ENCODE results near the gene BZW2. TPM values are rescaled to one million over a fixed set of nuclear protein-coding genes. Genes with fewer than 3 reads are reported as not detected.

Gene BZW2
- total RNA-seq, 1 donor from 2014 or later = 84.9 TPM

DNA sequence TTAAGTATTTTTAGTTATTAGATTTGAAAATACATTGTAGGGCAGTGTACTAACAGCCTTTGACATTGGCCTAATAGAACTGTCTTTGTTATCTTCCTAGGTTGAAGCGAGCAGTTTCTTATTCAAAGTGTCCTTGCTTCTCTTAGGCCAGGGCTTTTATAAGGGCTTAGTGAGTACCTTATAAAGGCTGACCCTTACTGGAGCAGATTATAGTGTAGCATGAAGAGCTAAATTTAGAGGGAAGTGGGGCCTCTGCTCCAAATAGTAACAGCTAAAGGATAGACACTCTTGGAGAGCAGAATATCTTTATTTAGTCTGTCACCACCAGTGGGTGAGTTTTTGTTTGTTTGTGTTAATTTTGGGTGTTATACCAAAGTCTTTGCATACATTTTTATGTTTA is 15.9 kb downstream of the BZW2 start:
- Mint-ChIP-seq H3K27me3 (ENCODE audit: low read depth, unreplicated experiment) (no peaks in the 10 kb centered on the region), H3K4me1 (ENCODE audit: low read depth, unreplicated experiment) (peaks cover 25% of the 10 kb centered on the region), H3K4me3 (ENCODE audit: unreplicated experiment) (no peak overlapping the region), H3K9me3 (ENCODE audit: unreplicated experiment) (no peaks in the 10 kb centered on the region), H3K27ac (ENCODE audit: unreplicated experiment) (no peak overlapping the region), H3K36me3 (ENCODE audit: low read depth, unreplicated experiment) (peaks cover 1% of the 10 kb centered on the region)
- Histone ChIP-seq H3K4me1 (ENCODE audit: insufficient read depth, low read length) (peaks cover 15% of the 10 kb centered on the region), H2AFZ (ENCODE audit: low read depth, low read length) (no peak overlapping the region), H3K36me3 (ENCODE audit: insufficient read depth, low read length) (peaks cover 5% of the 10 kb centered on the region), H4K20me1 (ENCODE audit: insufficient read depth, low read length) (peaks cover 24% of the 10 kb centered on the region), H3K27ac (ENCODE audit: low read depth, low read length) (no peak overlapping the region), H3K9ac (ENCODE audit: low read length) (no peak overlapping the region), H3K27me3 (ENCODE audit: insufficient read depth, low read length) (no peaks in the 10 kb centered on the region), H3K4me3 (ENCODE audit: insufficient read depth, low read depth, low read length) (no peak overlapping the region), H3K9me3 (ENCODE audit: insufficient read depth, low read depth, low read length) (no peaks in the 10 kb centered on the region), H3K4me2 (ENCODE audit: low read length) (no peak overlapping the region), H3K79me2 (ENCODE audit: insufficient read depth, low read length) (peaks cover 87% of the 10 kb centered on the region)
- DNase-seq (ENCODE audit: low read depth) (no peak), FAIRE-seq (no peak)
- TF ChIP-seq EZH2 (IDR thresholded peaks at IDR 0.05; ENCODE audit: insufficient read depth, low read length) = no peak
- TF ChIP-seq, protein P1, sequence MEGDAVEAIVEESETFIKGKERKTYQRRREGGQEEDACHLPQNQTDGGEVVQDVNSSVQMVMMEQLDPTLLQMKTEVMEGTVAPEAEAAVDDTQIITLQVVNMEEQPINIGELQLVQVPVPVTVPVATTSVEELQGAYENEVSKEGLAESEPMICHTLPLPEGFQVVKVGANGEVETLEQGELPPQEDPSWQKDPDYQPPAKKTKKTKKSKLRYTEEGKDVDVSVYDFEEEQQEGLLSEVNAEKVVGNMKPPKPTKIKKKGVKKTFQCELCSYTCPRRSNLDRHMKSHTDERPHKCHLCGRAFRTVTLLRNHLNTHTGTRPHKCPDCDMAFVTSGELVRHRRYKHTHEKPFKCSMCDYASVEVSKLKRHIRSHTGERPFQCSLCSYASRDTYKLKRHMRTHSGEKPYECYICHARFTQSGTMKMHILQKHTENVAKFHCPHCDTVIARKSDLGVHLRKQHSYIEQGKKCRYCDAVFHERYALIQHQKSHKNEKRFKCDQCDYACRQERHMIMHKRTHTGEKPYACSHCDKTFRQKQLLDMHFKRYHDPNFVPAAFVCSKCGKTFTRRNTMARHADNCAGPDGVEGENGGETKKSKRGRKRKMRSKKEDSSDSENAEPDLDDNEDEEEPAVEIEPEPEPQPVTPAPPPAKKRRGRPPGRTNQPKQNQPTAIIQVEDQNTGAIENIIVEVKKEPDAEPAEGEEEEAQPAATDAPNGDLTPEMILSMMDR (IDR thresholded peaks at IDR 0.05; ENCODE audit: insufficient read depth, low read depth, low read length) = no peak

DNA sequence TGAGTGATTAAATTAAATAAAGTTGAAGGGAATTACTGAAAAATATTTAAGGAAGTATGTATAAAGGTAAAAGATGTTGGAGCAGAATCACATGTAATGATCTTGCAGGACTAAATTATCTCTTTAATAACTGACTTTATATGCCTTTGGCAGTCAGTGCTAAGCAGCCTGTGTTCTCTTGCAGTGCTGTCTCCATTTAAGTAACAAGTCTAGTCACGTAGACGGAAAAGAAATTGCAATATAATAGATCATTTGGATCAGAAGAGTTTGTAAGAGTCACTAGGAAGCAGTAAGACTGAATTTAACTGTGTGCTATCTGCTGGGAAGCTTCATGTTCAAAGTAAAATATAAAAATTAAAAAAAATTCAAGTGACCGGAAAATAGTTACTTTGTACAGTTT is 21.4 kb downstream of the BZW2 start:
- no peak overlapping the region for H3K4me3 Mint-ChIP-seq (ENCODE audit: unreplicated experiment)

More for the DNA sequence above, 21.4 kb downstream of the BZW2 start:
- H3K27ac ChIP-seq (ENCODE audit: low read depth, low read length) = peak overlapping the region; percentile 71
- peaks cover 36% of the 10 kb centered on the region for H3K4me1 Mint-ChIP-seq (ENCODE audit: low read depth, unreplicated experiment)
- no peak overlapping the region for H3K4me2 ChIP-seq (ENCODE audit: low read length)
- peaks cover 1% of the 10 kb centered on the region for H3K36me3 Mint-ChIP-seq (ENCODE audit: low read depth, unreplicated experiment)
- H3K36me3 ChIP-seq (ENCODE audit: insufficient read depth, low read length) = peaks cover 8% of the 10 kb centered on the region
- H2AFZ ChIP-seq (ENCODE audit: low read depth, low read length) = no peak overlapping the region
- H3K79me2 ChIP-seq (ENCODE audit: insufficient read depth, low read length) = peaks cover 66% of the 10 kb centered on the region
- DNase-seq (ENCODE audit: low read depth) = no peak
- no peaks in the 10 kb centered on the region for H3K27me3 Mint-ChIP-seq (ENCODE audit: low read depth, unreplicated experiment)
- peaks cover 30% of the 10 kb centered on the region for H3K4me1 ChIP-seq (ENCODE audit: insufficient read depth, low read length)
- H3K9me3 ChIP-seq (ENCODE audit: insufficient read depth, low read depth, low read length) = no peaks in the 10 kb centered on the region
- no peak for FAIRE-seq
- H3K9me3 Mint-ChIP-seq (ENCODE audit: unreplicated experiment) = no peaks in the 10 kb centered on the region
- peak overlapping the region; percentile 84 for H3K27ac Mint-ChIP-seq (ENCODE audit: unreplicated experiment)
- H3K9ac ChIP-seq (ENCODE audit: low read length) = no peak overlapping the region
- H3K4me3 ChIP-seq (ENCODE audit: insufficient read depth, low read depth, low read length) = no peak overlapping the region
- H4K20me1 ChIP-seq (ENCODE audit: insufficient read depth, low read length) = peaks cover 5% of the 10 kb centered on the region
- no peak for TF ChIP-seq EZH2 (IDR thresholded peaks at IDR 0.05; ENCODE audit: insufficient read depth, low read length)
- TF ChIP-seq, protein P1 (IDR thresholded peaks at IDR 0.05; ENCODE audit: insufficient read depth, low read depth, low read length) = no peak
- H3K27me3 ChIP-seq (ENCODE audit: insufficient read depth, low read length) = no peaks in the 10 kb centered on the region
